AG09319 (cell line): ENCODE measurements around the gene TK2.

Source experiments
- DNase-seq: peaks from one replicate; pipeline ENCODE4 v3.0.0-alpha.2; 2010; ENCODE audit warnings: low read depth; ENCODE audit errors: extremely low read depth
- CTCF ChIP-seq: IDR thresholded peaks from 2 replicates; pipeline ENCODE4 v1.5.1; 2011; ENCODE audit warnings: low read depth, mild to moderate bottlenecking, inconsistent platforms, low read length, moderate library complexity

TK2 gene

DNA sequence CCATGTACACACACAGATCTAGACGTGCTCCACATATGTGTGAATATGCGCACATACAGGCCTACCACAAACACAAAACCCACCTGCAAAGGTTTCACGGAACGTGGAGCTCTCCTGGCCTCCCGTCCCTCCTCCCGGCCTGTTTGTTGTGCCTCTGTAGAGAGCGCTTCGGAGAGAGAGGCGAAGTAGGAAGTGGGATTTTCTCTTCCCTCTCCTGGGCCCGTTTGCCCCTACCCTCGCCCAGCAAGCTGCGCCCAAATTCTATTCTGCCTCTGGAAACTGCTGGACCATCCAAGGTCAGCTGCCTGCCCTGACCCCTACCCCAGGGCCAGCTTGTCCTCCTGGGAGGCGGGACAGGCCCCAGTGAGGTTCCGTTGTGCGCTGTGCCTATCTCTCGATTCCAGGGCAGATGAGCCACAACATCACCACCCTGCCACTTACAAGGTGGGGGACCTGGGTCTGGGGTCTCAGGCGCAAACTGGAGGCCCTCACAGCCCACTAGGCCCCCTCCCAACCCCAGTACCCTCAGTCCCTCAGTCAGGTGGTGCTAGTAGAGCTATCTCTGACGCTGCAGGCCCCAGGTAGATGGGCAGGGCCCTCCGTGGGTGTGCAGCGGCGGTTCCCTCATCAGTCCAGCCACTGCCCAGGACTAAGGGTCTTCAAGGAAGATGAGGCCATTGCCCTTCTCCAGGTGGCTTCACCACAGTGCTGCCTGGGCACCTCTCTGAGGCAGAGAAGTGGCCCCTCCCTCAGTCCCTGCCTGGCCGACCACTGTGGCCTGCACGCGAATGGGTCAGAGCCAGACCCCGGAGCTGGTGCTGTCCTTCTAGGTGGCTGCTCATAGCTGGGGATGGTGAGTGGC lies 68.6 kb downstream of the TK2 start:
- no peak for TF ChIP-seq CTCF
- no peak for DNase-seq

DNA sequence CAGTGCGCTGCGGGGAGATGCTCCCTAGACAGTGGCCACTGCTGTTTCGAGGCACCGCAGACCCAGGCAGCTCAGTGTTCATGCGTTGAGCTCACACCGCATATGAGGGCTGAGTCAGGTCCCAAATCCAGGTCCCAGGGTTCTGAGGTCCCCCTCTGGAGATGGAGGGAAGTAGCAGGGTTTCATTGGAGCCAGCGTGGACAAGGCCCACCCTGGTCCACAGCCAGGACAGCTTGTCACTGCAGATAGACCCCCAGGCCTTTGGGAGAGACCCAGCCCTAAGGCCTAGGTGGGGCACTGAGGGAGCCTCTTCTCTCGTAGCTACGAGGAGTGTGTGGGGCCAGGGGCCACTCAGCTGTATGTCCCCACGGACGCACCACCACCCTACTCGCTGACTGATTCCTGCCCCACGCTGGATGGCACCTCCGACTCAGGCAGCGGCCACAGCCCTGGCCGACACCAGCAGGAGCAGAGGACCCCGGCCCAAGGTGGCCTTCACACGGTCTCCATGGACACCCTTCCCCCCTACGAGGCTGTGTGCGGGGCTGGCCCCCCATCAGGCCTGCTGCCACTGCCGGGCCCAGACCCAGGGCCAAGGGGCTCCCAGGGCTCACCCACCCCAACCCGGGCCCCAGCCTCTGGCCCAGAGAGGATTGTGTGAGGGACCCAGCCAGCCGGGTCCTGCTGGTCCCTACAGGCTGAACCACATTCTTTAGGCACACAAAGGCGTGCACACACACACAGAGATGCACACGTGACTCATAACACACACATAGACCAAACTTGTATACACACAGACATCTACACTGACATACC lies 69.4 kb downstream of the TK2 start:
- no peak for TF ChIP-seq CTCF
- DNase-seq = no peak

GRCh38 chr16:66479661-66480264 lies 70.2 kb downstream of the TK2 start:
- TF ChIP-seq CTCF = no peak
- no peak for DNase-seq

- DNase-seq = peak; percentile 29
- peak; percentile 92 for TF ChIP-seq CTCF
These were observed 71.0 kb downstream of the TK2 start for GRCh38 chr16:66478733-66479511.

- no peak for DNase-seq
- no peak for TF ChIP-seq CTCF
These were observed 72.8 kb downstream of the TK2 start for GRCh38 chr16:66477028-66477515.

DNA sequence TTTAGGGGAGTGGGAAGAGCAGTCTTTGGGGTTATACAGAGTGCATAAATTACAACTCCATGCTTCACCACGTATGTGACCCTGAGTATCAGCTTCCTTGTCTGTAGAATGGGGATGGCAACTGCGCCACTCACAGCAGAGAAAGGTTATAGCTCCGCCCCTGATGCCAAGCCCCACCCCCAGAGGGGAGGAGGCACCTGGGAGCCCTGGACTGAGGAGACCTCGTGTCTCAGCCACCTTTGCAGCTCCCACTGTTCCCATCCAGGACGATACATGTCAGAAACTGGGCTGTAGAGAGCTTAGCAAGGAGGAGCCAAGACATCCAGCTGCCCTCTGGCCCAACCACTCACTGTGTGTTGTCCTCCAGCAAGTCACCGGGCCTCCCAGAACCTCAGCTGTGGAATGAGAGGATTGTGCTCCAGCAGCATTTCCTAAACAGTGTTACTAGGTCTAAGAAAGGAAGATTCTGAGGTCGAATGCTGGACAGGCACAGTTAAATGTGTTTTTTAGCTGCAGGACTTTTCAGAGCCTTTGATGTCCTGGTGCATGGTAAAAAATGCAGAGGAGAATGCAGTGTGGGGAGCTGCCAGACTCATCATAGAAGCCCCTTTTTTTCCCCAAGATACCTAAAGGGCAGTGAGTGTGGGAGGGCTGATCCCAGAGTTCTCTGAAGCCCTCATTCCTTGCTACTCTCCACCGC lies 73.4 kb downstream of the TK2 start:
- TF ChIP-seq CTCF = no peak
- no peak for DNase-seq
